Spleen (tissue), 11 donors: ENCODE data around the gene ATOX1. TPM values are rescaled to one million over a fixed set of nuclear protein-coding genes. Genes with fewer than 3 reads are reported as not detected.

Experiments used
- DNase-seq: peaks from one replicate; pipeline ENCODE4 v3.0.0-alpha.2; 2020
- H3K27ac ChIP-seq, 8 donors: fragments of 200-600 bp; sonication (generic) in 7 of 8; 1 replicate in 4 of 8; 2 replicates in 4 of 8; pipeline versions ENCODE4 v1.5.0 to v1.8.0; 2016 to 2021; ENCODE audit warnings: inconsistent platforms in 4 of 8, mild to moderate bottlenecking in 4 of 8, moderate library complexity in 1 of 8
- H3K27me3 ChIP-seq, 7 donors: fragments of 200-600 bp; sonication (generic) in 6 of 7; replicated peaks in 1 of 7; 1 replicate in 4 of 7; 2 replicates in 3 of 7; pipeline versions ENCODE4 v1.5.0 to v1.8.0; 2016 to 2021; ENCODE audit warnings: inconsistent platforms in 3 of 7, mild to moderate bottlenecking in 1 of 7
- H3K36me3 ChIP-seq, 6 donors: fragments of 200-600 bp; sonication (generic) in 5 of 6; 1 replicate in 4 of 6; 2 replicates in 2 of 6; pipeline versions ENCODE4 v1.5.0 to v1.8.0; 2016 to 2021; ENCODE audit warnings: inconsistent platforms in 2 of 6
- H3K4me1 ChIP-seq, 6 donors: fragments of 200-600 bp; sonication (generic) in 5 of 6; 1 replicate in 3 of 6; 2 replicates in 3 of 6; pipeline versions ENCODE4 v1.5.0 to v1.8.0; 2016 to 2021; ENCODE audit warnings: inconsistent platforms in 3 of 6
- H3K4me3 ChIP-seq, 8 donors: fragments of 200-600 bp; sonication (generic) in 7 of 8; 1 replicate in 4 of 8; 2 replicates in 4 of 8; pipeline versions ENCODE4 v1.5.0 to v1.8.0; 2016 to 2021; ENCODE audit warnings: inconsistent platforms in 4 of 8, mild to moderate bottlenecking in 4 of 8, moderate library complexity in 2 of 8
- H3K9me3 ChIP-seq, 8 donors: fragments of 200-600 bp; sonication (generic) in 7 of 8; 1 replicate in 4 of 8; 2 replicates in 4 of 8; pipeline versions ENCODE4 v1.5.0 to v1.8.0; 2016 to 2021; ENCODE audit warnings: inconsistent platforms in 4 of 8
- POLR2A ChIP-seq, 3 donors: fragments of 450-650 bp; IDR thresholded peaks; one replicate each; pipeline ENCODE4 v1.5.1; 2017; ENCODE audit warnings: antibody characterized with exemption in 3 of 3, mild to moderate bottlenecking in 1 of 3
- POLR2AphosphoS5 ChIP-seq, 3 donors: sonication (generic); formaldehyde crosslinking; IDR thresholded peaks; one replicate each; pipeline ENCODE4 v1.5.1; 2017; ENCODE audit warnings: antibody characterized with exemption in 3 of 3
- WGBS, 5 donors: extraction: QIAGEN DNeasy Blood & Tissue Kit in 3 of 5; methylation state at CpG; one replicate each; pipeline versions ENCODE4 v1.1.5 to v1.1.7; 2013 to 2018; 5-methylcytosine and 5-hydroxymethylcytosine counted together
- intact Hi-C: fragments of 100-400 bp; cut with DNase I; formaldehyde crosslinking; loops from one replicate; pipeline ENCODE4 v1.15.0; 2023; ENCODE audit warnings: low total_unique reads
- polyA plus RNA-seq, 3 donors: library from polyadenylated mRNA; stranded (reverse); fragments of 200-250 nt; gene quantifications; one replicate each; pipeline ENCODE4 v1.2.1, GENCODE V29; 2013
- total RNA-seq, 7 donors: library from RNA; depleted of rRNA in 3 of 7; stranded (reverse); fragments of >200 nt in 3 of 7; fragmentation: NEBNext Ultra II Directional in 4 of 7; extraction: Animal tissue kit (Norgen Biotek cat#: 25700) in 4 of 7; gene quantifications; one replicate each; pipeline versions ENCODE4 v1.1.0 to v1.2.1, GENCODE V29; 2016 to 2021
- TF ChIP-seq, protein P1 (sequence below), 11 experiments: fragments of 200-600 bp in 7 of 11; fragments of 450-650 bp in 4 of 11; sonication (generic) in 4 of 11; IDR thresholded peaks in 8 of 11; conservative IDR thresholded peaks in 3 of 11; 1 replicate in 7 of 11; 2 replicates in 4 of 11; pipeline versions ENCODE4 v1.4.0 to v1.8.0; 2016 to 2021; ENCODE audit warnings: antibody characterized with exemption in 11 of 11, inconsistent platforms in 4 of 11, mild to moderate bottlenecking in 1 of 11
- donor health status: healthy with polysubstance abuse.
- donor health status: DM: no; HTN: no; CAD: no; lungs with moderate emphysema.
- donor health status: DM: no; HTN: no; CAD: no.
- donor health status: Bipolar disorder and iron deficiency.
- donor health status: healthy.
- donor health status: DM: no; HTN: no; CAD: no.
- donor health status: DM: yes; HTN: yes; CAD: no.

Gene ATOX1
- total and polyA plus RNA-seq, 10 donors: 63.7 to 263 (median 95.5) TPM

DNA sequence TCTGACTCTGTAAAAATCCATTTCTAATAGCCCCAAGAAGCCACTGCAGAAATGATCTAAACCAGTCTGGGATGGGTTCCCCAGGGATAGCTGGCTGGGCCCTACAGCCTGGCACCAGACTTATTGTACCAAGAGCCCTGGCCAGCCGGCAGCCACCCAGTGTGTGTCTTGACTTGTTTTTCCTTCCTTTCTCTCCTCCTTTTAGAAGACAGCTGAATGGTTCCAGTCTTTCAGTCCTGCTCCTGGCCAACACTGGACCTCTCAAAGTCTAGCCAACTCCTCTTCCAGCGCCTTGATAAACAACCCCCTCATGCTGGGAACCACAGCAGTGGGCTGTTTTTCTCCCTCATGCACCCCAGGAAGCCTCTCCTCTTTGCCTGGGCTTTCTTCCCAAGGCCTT is 34.1 kb downstream of the ATOX1 start:
- Histone ChIP-seq H3K27me3 (no peaks in the 10 kb centered on the region), H3K4me3 (no peak overlapping the region), H3K9me3 (peaks cover 0 to 5% (median 3%) of the 10 kb centered on the region in 8 donors), H3K4me1 (peaks cover 0 to 38% (median 34%) of the 10 kb centered on the region in 6 donors), H3K27ac (no peak overlapping the region), H3K36me3 (no peaks in the 10 kb centered on the region)
- WGBS, 5 donors: 88 to 94% (median 94%) methylated on average over 2 of the region's 2 CpGs
- TF ChIP-seq POLR2AphosphoS5 (IDR thresholded peaks at IDR 0.05) (no peak), POLR2A (IDR thresholded peaks at IDR 0.05) (no peak)
- no peak for DNase-seq
- intact Hi-C loops: no loop called here

DNA sequence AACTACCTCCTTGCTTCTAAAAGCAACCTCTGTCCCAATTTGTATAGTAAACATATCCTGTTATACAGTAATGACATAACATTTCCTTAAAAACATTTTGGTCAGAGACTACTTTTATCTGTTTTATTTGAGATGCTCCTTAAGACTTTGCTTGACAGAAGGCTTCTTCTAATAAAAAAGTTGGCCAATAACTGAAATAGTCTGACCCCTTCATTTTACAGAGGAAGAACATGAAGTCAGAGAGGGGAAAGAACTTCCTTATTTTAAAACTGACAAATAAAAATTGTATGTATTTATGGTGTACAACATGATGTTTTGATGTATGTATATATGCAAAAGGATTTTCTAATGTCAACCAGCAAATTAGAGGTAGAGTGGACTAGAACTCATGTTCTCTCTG is 35.9 kb downstream of the ATOX1 start:
- DNase-seq: no peak
- H3K36me3 ChIP-seq: no peaks in the 10 kb centered on the region
- peak overlapping the region in 3 of 8 donors; percentile 39 to 58 (median 43) for H3K27ac ChIP-seq
- intact Hi-C loops: no loop called here
- H3K9me3 ChIP-seq: no peaks in the 10 kb centered on the region
- TF ChIP-seq POLR2A (IDR thresholded peaks at IDR 0.05): no peak
- TF ChIP-seq, protein P1, sequence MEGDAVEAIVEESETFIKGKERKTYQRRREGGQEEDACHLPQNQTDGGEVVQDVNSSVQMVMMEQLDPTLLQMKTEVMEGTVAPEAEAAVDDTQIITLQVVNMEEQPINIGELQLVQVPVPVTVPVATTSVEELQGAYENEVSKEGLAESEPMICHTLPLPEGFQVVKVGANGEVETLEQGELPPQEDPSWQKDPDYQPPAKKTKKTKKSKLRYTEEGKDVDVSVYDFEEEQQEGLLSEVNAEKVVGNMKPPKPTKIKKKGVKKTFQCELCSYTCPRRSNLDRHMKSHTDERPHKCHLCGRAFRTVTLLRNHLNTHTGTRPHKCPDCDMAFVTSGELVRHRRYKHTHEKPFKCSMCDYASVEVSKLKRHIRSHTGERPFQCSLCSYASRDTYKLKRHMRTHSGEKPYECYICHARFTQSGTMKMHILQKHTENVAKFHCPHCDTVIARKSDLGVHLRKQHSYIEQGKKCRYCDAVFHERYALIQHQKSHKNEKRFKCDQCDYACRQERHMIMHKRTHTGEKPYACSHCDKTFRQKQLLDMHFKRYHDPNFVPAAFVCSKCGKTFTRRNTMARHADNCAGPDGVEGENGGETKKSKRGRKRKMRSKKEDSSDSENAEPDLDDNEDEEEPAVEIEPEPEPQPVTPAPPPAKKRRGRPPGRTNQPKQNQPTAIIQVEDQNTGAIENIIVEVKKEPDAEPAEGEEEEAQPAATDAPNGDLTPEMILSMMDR (IDR thresholded peaks at IDR 0.05 in 8 of 11, conservative IDR thresholded peaks at IDR 0.05 in 3 of 11): no peak
- TF ChIP-seq POLR2AphosphoS5 (IDR thresholded peaks at IDR 0.05): no peak
- H3K4me3 ChIP-seq: no peak overlapping the region
- H3K4me1 ChIP-seq: peaks cover 0 to 49% (median 36%) of the 10 kb centered on the region in 6 donors
- no peaks in the 10 kb centered on the region for H3K27me3 ChIP-seq

DNA sequence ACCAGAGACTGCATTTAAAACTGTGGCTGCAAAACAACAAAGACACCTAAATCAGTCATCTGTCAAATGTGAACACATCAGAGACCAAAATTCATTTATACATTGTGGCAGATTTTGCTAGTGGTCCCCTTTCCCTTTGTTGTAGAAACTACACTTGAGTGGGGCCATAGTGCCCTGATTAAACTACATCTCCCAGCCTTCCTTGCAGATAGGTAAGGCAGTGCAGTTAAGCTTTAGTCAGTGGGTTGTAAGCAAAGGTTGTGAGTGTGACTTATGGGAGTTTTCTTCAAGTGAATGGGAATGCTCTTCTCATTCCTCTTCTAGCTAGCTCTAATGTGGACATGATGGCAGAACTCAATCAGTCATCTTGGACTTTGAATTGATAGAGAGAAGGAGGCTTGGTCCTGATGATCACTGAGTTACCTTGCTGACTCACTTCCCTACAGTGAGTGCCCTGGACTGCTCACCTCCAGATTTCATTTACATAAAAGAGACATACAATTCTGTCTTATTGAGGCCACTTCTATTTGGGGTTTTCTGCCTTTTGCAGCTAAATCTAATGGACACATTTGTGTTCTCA is 36.5 kb downstream of the ATOX1 start:
- intact Hi-C loops: no loop called here
- peak overlapping the region in 3 of 8 donors; percentile 39 to 58 (median 43) for H3K27ac ChIP-seq

DNA sequence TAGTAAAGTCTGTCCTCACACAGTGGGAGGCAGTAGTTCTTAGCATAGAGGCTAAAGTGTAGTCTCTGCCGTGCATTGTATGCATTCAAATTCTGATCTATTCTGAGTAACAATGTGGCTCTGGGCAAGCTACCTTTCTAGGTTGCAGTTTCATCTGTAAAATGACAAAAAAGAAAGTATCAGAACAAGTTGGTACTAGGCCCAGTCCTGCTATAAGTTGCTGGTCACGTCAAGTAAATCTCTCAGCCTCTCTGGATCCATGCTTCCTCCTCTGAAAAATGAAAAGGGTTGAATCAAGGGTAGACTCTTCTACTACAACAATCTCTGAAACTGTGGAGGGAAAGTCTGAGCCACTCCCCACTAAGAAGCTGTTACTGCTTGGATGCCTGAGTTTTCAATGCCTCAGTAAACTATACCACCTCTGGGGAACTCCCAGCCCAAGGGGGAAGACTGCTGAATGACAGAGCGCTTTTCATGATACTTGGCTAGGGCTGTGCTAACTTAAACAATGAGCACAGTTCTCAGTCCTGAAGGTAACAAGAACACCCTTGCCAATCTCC is 37.3 kb downstream of the ATOX1 start:
- Histone ChIP-seq H3K27ac (peak overlapping the region in 4 of 8 donors; percentile 23 to 58 (median 41)), H3K4me1 (peaks cover 0 to 49% (median 36%) of the 10 kb centered on the region in 6 donors), H3K4me3 (no peak overlapping the region), H3K27me3 (no peaks in the 10 kb centered on the region), H3K36me3 (no peaks in the 10 kb centered on the region), H3K9me3 (no peaks in the 10 kb centered on the region)
- intact Hi-C loops: no loop called here
- DNase-seq: no peak
- 60 to 71% (median 69%) methylated on average over 3 of the region's 3 CpGs for WGBS, 5 donors
- TF ChIP-seq POLR2A (IDR thresholded peaks at IDR 0.05) (no peak), POLR2AphosphoS5 (IDR thresholded peaks at IDR 0.05) (no peak)
- TF ChIP-seq, protein P1 (IDR thresholded peaks at IDR 0.05 in 8 of 11, conservative IDR thresholded peaks at IDR 0.05 in 3 of 11): no peak

More for the DNA sequence above, 36.5 kb downstream of the ATOX1 start:
- DNase-seq: no peak
- Histone ChIP-seq H3K9me3 (no peaks in the 10 kb centered on the region), H3K36me3 (no peaks in the 10 kb centered on the region), H3K4me3 (no peak overlapping the region), H3K27me3 (no peaks in the 10 kb centered on the region), H3K4me1 (peaks cover 0 to 49% (median 36%) of the 10 kb centered on the region in 6 donors)
- TF ChIP-seq, protein P1 (IDR thresholded peaks at IDR 0.05 in 8 of 11, conservative IDR thresholded peaks at IDR 0.05 in 3 of 11): no peak
- TF ChIP-seq POLR2AphosphoS5 (IDR thresholded peaks at IDR 0.05) (no peak), POLR2A (IDR thresholded peaks at IDR 0.05) (no peak)
